Trophoblast cell (in vitro differentiated cells and primary cell): ENCODE measurements around the gene LRMDA.

Experiments used
- DNase-seq, 2 donors: peaks; one replicate each; pipeline ENCODE4 v3.0.0-alpha.2; 2016
- H2AFZ ChIP-seq: 2 replicates; pipeline ENCODE4 v1.6.1; 2013; ENCODE audit warnings: low read length, moderate library complexity, mild to moderate bottlenecking; ENCODE audit not compliant: insufficient read depth, poor library complexity
- H2AK5ac ChIP-seq: 2 replicates; pipeline ENCODE4 v1.6.1; 2013; ENCODE audit warnings: mild to moderate bottlenecking, low read length
- H2BK120ac ChIP-seq: 2 replicates; pipeline ENCODE4 v1.6.1; 2013; ENCODE audit warnings: low read length, mild to moderate bottlenecking, moderate library complexity; ENCODE audit not compliant: insufficient read depth, poor library complexity
- H2BK12ac ChIP-seq: 2 replicates; pipeline ENCODE4 v1.6.1; 2013; ENCODE audit warnings: mild to moderate bottlenecking, low read length, moderate library complexity
- H2BK5ac ChIP-seq: 2 replicates; pipeline ENCODE4 v1.6.1; 2013; ENCODE audit warnings: low read length, low read depth, moderate library complexity, mild to moderate bottlenecking; ENCODE audit not compliant: poor library complexity
- H3K14ac ChIP-seq: 2 replicates; pipeline ENCODE4 v1.6.1; 2013; ENCODE audit warnings: mild to moderate bottlenecking, low read length
- H3K18ac ChIP-seq: 2 replicates; pipeline ENCODE4 v1.6.1; 2013; ENCODE audit warnings: mild to moderate bottlenecking, low read length
- H3K23ac ChIP-seq: 2 replicates; pipeline ENCODE4 v1.6.1; 2013; ENCODE audit warnings: low read length
- H3K27ac ChIP-seq: 2 replicates; pipeline ENCODE4 v1.5.1; 2013; ENCODE audit warnings: low read depth, mild to moderate bottlenecking, inconsistent platforms, low read length, moderate library complexity
- H3K27me3 ChIP-seq: 2 replicates; pipeline ENCODE4 v1.6.1; 2013; ENCODE audit warnings: inconsistent platforms, mild to moderate bottlenecking, low read length, moderate library complexity; ENCODE audit not compliant: insufficient read depth
- H3K36me3 ChIP-seq, 2 experiments: 1 replicate in 1 of 2; 2 replicates in 1 of 2; pipeline ENCODE4 v1.6.1; 2013; ENCODE audit warnings: low read length in 2 of 2, mild to moderate bottlenecking in 2 of 2, moderate library complexity in 1 of 2; ENCODE audit not compliant: insufficient read depth in 2 of 2, control insufficient read depth in 1 of 2
- H3K4ac ChIP-seq: 2 replicates; pipeline ENCODE4 v1.6.1; 2013; ENCODE audit warnings: low read depth, mild to moderate bottlenecking, low read length, moderate library complexity
- H3K4me1 ChIP-seq, 2 experiments: 1 replicate in 1 of 2; 2 replicates in 1 of 2; pipeline ENCODE4 v1.6.1; 2013; ENCODE audit warnings: low read length in 2 of 2, mild to moderate bottlenecking in 2 of 2, moderate library complexity in 1 of 2; ENCODE audit not compliant: insufficient read depth in 2 of 2, control insufficient read depth in 1 of 2
- H3K4me2 ChIP-seq: 2 replicates; pipeline ENCODE4 v1.6.1; 2013; ENCODE audit warnings: inconsistent platforms, mild to moderate bottlenecking, low read length, moderate library complexity
- H3K4me3 ChIP-seq: 2 replicates; pipeline ENCODE4 v1.5.1; 2013; ENCODE audit warnings: mild to moderate bottlenecking, low read depth, low read length, inconsistent platforms
- H3K79me1 ChIP-seq: one replicate; pipeline ENCODE4 v1.6.1; 2013; ENCODE audit warnings: low read length
- H3K79me2 ChIP-seq: 2 replicates; pipeline ENCODE4 v1.6.1; 2013; ENCODE audit warnings: low read length, mild to moderate bottlenecking; ENCODE audit not compliant: control insufficient read depth, insufficient read depth, poor library complexity
- H3K9ac ChIP-seq: 2 replicates; pipeline ENCODE4 v1.6.1; 2013; ENCODE audit warnings: mild to moderate bottlenecking, low read length
- H3K9me3 ChIP-seq: 2 replicates; pipeline ENCODE4 v1.6.1; 2013; ENCODE audit warnings: low read depth, mild to moderate bottlenecking, control low read depth, inconsistent platforms, low read length; ENCODE audit not compliant: insufficient read depth
- H4K12ac ChIP-seq: 2 replicates; pipeline ENCODE4 v1.6.1; 2013; ENCODE audit warnings: low read depth, mild to moderate bottlenecking, low read length, moderate library complexity
- H4K8ac ChIP-seq: 2 replicates; pipeline ENCODE4 v1.6.1; 2013; ENCODE audit warnings: low read depth, mild to moderate bottlenecking, low read length, moderate library complexity
- H4K91ac ChIP-seq: one replicate; pipeline ENCODE4 v1.6.1; 2013; ENCODE audit warnings: low read depth, mild to moderate bottlenecking, low read length, moderate library complexity
- WGBS: extraction: QIAGEN DNeasy Blood & Tissue Kit; methylation state at CpG from one replicate; pipeline ENCODE4 v1.1.7; 2013; ENCODE audit warnings: missing lambda C conversion rate; ENCODE audit not compliant: insufficient read length, insufficient coverage; ENCODE audit errors: extremely low coverage; 5-methylcytosine and 5-hydroxymethylcytosine counted together

Gene LRMDA

GRCh38 chr10:75905490-75905889 is 474.1 kb downstream of the LRMDA start:
- H2BK120ac ChIP-seq = no peak overlapping the region

GRCh38 chr10:75910032-75910431 is 478.6 kb downstream of the LRMDA start:
- no peak overlapping the region for H2AFZ ChIP-seq
- H3K4me2 ChIP-seq = no peak overlapping the region
- H3K14ac ChIP-seq = no peak overlapping the region
- no peak for DNase-seq
- no peak overlapping the region for H3K4me3 ChIP-seq
- H3K27me3 ChIP-seq = no peaks in the 10 kb centered on the region
- H3K36me3 ChIP-seq = no peaks in the 10 kb centered on the region
- no peak overlapping the region for H3K23ac ChIP-seq
- H3K4ac ChIP-seq = no peak overlapping the region
- H4K8ac ChIP-seq = no peak overlapping the region
- H3K27ac ChIP-seq = no peak overlapping the region
- no peaks in the 10 kb centered on the region for H3K4me1 ChIP-seq
- H3K9ac ChIP-seq = no peak overlapping the region
- H3K18ac ChIP-seq = no peak overlapping the region
- H4K91ac ChIP-seq = no peak overlapping the region
- WGBS = no CpG with 5 or more reads among the region's 2 CpGs
- H2BK12ac ChIP-seq = no peak overlapping the region
- H3K79me2 ChIP-seq = no peaks in the 10 kb centered on the region
- no peaks in the 10 kb centered on the region for H3K79me1 ChIP-seq
- no peak overlapping the region for H2BK5ac ChIP-seq
- H2BK120ac ChIP-seq = no peak overlapping the region
- H4K12ac ChIP-seq = no peak overlapping the region
- H2AK5ac ChIP-seq = no peak overlapping the region
- no peaks in the 10 kb centered on the region for H3K9me3 ChIP-seq

More at GRCh38 chr10:75905490-75905889, 474.1 kb downstream of the LRMDA start:
- no peak overlapping the region for H3K27ac ChIP-seq
- no peak overlapping the region for H4K8ac ChIP-seq
- H3K18ac ChIP-seq = no peak overlapping the region
- H2AFZ ChIP-seq = no peak overlapping the region
- H3K9me3 ChIP-seq = no peaks in the 10 kb centered on the region
- no peak overlapping the region for H2AK5ac ChIP-seq
- H3K4me1 ChIP-seq = no peaks in the 10 kb centered on the region
- no CpG with 5 or more reads among the region's 4 CpGs for WGBS
- H3K23ac ChIP-seq = no peak overlapping the region
- H3K79me1 ChIP-seq = no peaks in the 10 kb centered on the region
- no peak overlapping the region for H2BK5ac ChIP-seq
- no peak overlapping the region for H3K14ac ChIP-seq
- no peak for DNase-seq
- no peak overlapping the region for H4K12ac ChIP-seq
- no peak overlapping the region for H2BK12ac ChIP-seq
- H3K4me2 ChIP-seq = no peak overlapping the region
- no peak overlapping the region for H3K4me3 ChIP-seq
- H4K91ac ChIP-seq = no peak overlapping the region
- no peak overlapping the region for H3K4ac ChIP-seq
- H3K79me2 ChIP-seq = no peaks in the 10 kb centered on the region
- no peak overlapping the region for H3K9ac ChIP-seq
- H3K36me3 ChIP-seq = no peaks in the 10 kb centered on the region
- H3K27me3 ChIP-seq = no peaks in the 10 kb centered on the region

DNA sequence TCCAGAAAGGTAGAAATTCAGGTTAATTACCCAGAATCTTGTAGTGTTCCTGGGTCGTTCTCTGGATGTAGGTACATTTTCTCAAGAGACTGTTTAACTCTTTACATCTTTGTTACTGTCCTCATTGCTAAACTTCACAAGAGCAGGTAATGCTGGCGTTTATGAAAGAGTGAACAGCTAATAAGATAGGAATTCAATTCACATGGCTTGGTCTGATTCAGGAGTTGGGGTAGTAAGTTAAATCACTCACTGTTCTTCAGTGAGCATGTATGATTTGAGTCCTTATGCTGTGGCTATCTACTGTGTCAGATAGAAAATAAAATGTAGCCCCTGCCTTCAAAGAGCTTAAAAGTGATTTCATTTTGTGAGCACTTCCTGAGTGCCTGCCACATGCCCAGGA is 480.0 kb downstream of the LRMDA start:
- Histone ChIP-seq H2BK120ac (no peak overlapping the region), H3K4ac (no peak overlapping the region), H3K4me2 (no peak overlapping the region), H3K36me3 (no peaks in the 10 kb centered on the region), H3K79me2 (no peaks in the 10 kb centered on the region), H3K14ac (no peak overlapping the region), H2BK12ac (no peak overlapping the region), H3K9me3 (no peaks in the 10 kb centered on the region), H2AK5ac (no peak overlapping the region), H3K4me1 (no peaks in the 10 kb centered on the region), H4K12ac (no peak overlapping the region), H3K27me3 (no peaks in the 10 kb centered on the region), H4K91ac (no peak overlapping the region), H3K27ac (no peak overlapping the region), H3K79me1 (no peaks in the 10 kb centered on the region), H2AFZ (no peak overlapping the region), H3K23ac (no peak overlapping the region), H3K4me3 (no peak overlapping the region), H3K9ac (no peak overlapping the region), H3K18ac (no peak overlapping the region), H2BK5ac (no peak overlapping the region), H4K8ac (no peak overlapping the region)
- DNase-seq = no peak
- no CpG with 5 or more reads among the region's 2 CpGs for WGBS

GRCh38 chr10:75916906-75917305 is 485.5 kb downstream of the LRMDA start:
- Histone ChIP-seq H3K4me3 (no peak overlapping the region), H3K14ac (no peak overlapping the region), H3K79me1 (no peaks in the 10 kb centered on the region), H2AK5ac (no peak overlapping the region), H3K9ac (no peak overlapping the region), H3K79me2 (no peaks in the 10 kb centered on the region), H3K4ac (no peak overlapping the region), H2BK120ac (no peak overlapping the region), H3K23ac (no peak overlapping the region), H3K27ac (no peak overlapping the region), H3K18ac (no peak overlapping the region), H2BK12ac (no peak overlapping the region), H3K9me3 (peaks cover 1% of the 10 kb centered on the region), H2AFZ (no peak overlapping the region), H2BK5ac (no peak overlapping the region), H3K27me3 (no peaks in the 10 kb centered on the region), H4K12ac (no peak overlapping the region), H3K4me2 (no peak overlapping the region), H3K4me1 (no peaks in the 10 kb centered on the region), H3K36me3 (no peaks in the 10 kb centered on the region), H4K91ac (no peak overlapping the region), H4K8ac (no peak overlapping the region)
- DNase-seq = no peak
- WGBS = no CpG with 5 or more reads among the region's 3 CpGs
